ENCODE results near the gene SORCS2. TPM values are rescaled to one million over a fixed set of nuclear protein-coding genes. Genes with fewer than 3 reads are reported as not detected.

The SORCS2 gene
- polyA plus RNA-seq, 1 donor (not counting 4 experiments of a cell fraction or from before 2014, with no cell fraction given) = 0.09 TPM

- Histone ChIP-seq H2AFZ (ENCODE audit: control insufficient read depth, low read length) (no peak overlapping the region), H3K36me3 (ENCODE audit: control insufficient read depth in 2 of 2, extremely low read depth in 1 of 2, insufficient read depth in 2 of 2, low read length in 2 of 2) (no peaks in the 10 kb centered on the region), H3K9me1 (ENCODE audit: control insufficient read depth, extremely low read depth, insufficient read depth, low read length) (no peaks in the 10 kb centered on the region), H3K79me2 (ENCODE audit: control insufficient read depth, insufficient read depth, low read length) (no peaks in the 10 kb centered on the region), H3K9me3 (ENCODE audit: control insufficient read depth, low read depth, low read length) (no peaks in the 10 kb centered on the region), H3K27ac (ENCODE audit: control insufficient read depth, insufficient read depth, low read length) (no peak overlapping the region), H3K4me1 (ENCODE audit: control insufficient read depth, extremely low read depth, insufficient read depth, low read length) (no peaks in the 10 kb centered on the region), H3K9ac (ENCODE audit: control insufficient read depth, extremely low read depth, insufficient read depth, low read length) (no peak overlapping the region), H3K4me2 (ENCODE audit: control insufficient read depth, extremely low read depth, insufficient read depth, low read depth, low read length) (no peak overlapping the region), H3K4me3 (ENCODE audit: control insufficient read depth in 2 of 3, extremely low read depth in 1 of 3, insufficient read depth in 2 of 3, low read depth in 1 of 3, low read length in 3 of 3) (no peak overlapping the region), H4K20me1 (ENCODE audit: control insufficient read depth, extremely low read depth, insufficient read depth, low read length) (peaks cover 3% of the 10 kb centered on the region), H3K27me3 (ENCODE audit: control insufficient read depth, extremely low read depth, insufficient read depth, low read length) (peaks cover 16% of the 10 kb centered on the region)
- FAIRE-seq = no peak
- dilution Hi-C loops (cut with MboI; ENCODE audit: extremely low pct_ligation_motif_present, low sequenced_read_pairs) = no loop called here
- TF ChIP-seq EZH2 (IDR thresholded peaks at IDR 0.05; ENCODE audit: low read length) (no peak), CTCF (optimal IDR thresholded peaks at IDR 0.05 in 1 of 3, IDR thresholded peaks at IDR 0.05 in 1 of 3, conservative IDR thresholded peaks at IDR 0.05 in 1 of 3; ENCODE audit: extremely low read depth in 1 of 3, insufficient read depth in 2 of 3, low read length in 3 of 3) (no peak)
- DNase-seq (ENCODE audit: low read depth, low spot score) = no peak
These were observed 135.1 kb downstream of the SORCS2 start for GRCh38 chr4:7327341-7327885.

GRCh38 chr4:7328162-7328912 is 136.0 kb downstream of the SORCS2 start:
- Histone ChIP-seq H3K9me1 (ENCODE audit: control insufficient read depth, extremely low read depth, insufficient read depth, low read length) (no peaks in the 10 kb centered on the region), H3K9ac (ENCODE audit: control insufficient read depth, extremely low read depth, insufficient read depth, low read length) (no peak overlapping the region), H3K9me3 (ENCODE audit: control insufficient read depth, low read depth, low read length) (no peaks in the 10 kb centered on the region), H2AFZ (ENCODE audit: control insufficient read depth, low read length) (no peak overlapping the region), H3K4me2 (ENCODE audit: control insufficient read depth, extremely low read depth, insufficient read depth, low read depth, low read length) (no peak overlapping the region), H3K79me2 (ENCODE audit: control insufficient read depth, insufficient read depth, low read length) (no peaks in the 10 kb centered on the region), H3K27me3 (ENCODE audit: control insufficient read depth, extremely low read depth, insufficient read depth, low read length) (peaks cover 20% of the 10 kb centered on the region), H3K4me1 (ENCODE audit: control insufficient read depth, extremely low read depth, insufficient read depth, low read length) (no peaks in the 10 kb centered on the region), H3K27ac (ENCODE audit: control insufficient read depth, insufficient read depth, low read length) (no peak overlapping the region), H4K20me1 (ENCODE audit: control insufficient read depth, extremely low read depth, insufficient read depth, low read length) (peaks cover 3% of the 10 kb centered on the region), H3K4me3 (ENCODE audit: control insufficient read depth in 2 of 3, extremely low read depth in 1 of 3, insufficient read depth in 2 of 3, low read depth in 1 of 3, low read length in 3 of 3) (no peak overlapping the region), H3K36me3 (ENCODE audit: control insufficient read depth in 2 of 2, extremely low read depth in 1 of 2, insufficient read depth in 2 of 2, low read length in 2 of 2) (no peaks in the 10 kb centered on the region)
- dilution Hi-C loops (cut with MboI; ENCODE audit: extremely low pct_ligation_motif_present, low sequenced_read_pairs) = no loop called here
- TF ChIP-seq EZH2 (IDR thresholded peaks at IDR 0.05; ENCODE audit: low read length) (no peak), CTCF (optimal IDR thresholded peaks at IDR 0.05 in 1 of 3, IDR thresholded peaks at IDR 0.05 in 1 of 3, conservative IDR thresholded peaks at IDR 0.05 in 1 of 3; ENCODE audit: extremely low read depth in 1 of 3, insufficient read depth in 2 of 3, low read length in 3 of 3) (no peak)
- no peak for FAIRE-seq
- no peak for DNase-seq (ENCODE audit: low read depth, low spot score)

All from keratinocyte (primary cell).